PC-3 (cell line): ENCODE data around the gene EZR. TPM values are rescaled to one million over a fixed set of nuclear protein-coding genes. Genes with fewer than 3 reads are reported as not detected.

ENCODE experiments used
- ATAC-seq: fragments of 200-7000 bp; cut with Tn5 transposase; 2 replicates; pipeline ENCODE4 v1.9.1; 2020; ENCODE audit warnings: mild to moderate bottlenecking, moderate library complexity
- BruUV-seq: library from RNA; stranded (reverse); fragments of 400-500 nt; replicated peaks from 2 replicates; lab custom pipeline; 2021; lab: Mats Ljungman, UMichigan
- CTCF ChIA-PET: fragments of 300-600 bp; sonication (Branson Sonifier 250); formaldehyde crosslinking; loops from one replicate; lab custom pipeline; 2022; ENCODE audit warnings: antibody characterized with exemption; lab: Charles Lee
- POLR2A ChIA-PET: fragments of 300-600 bp; sonication (Branson Sonifier 250); formaldehyde crosslinking; loops from one replicate; lab custom pipeline; 2022; ENCODE audit warnings: antibody characterized with exemption; ENCODE audit not compliant: unreplicated experiment; lab: Charles Lee
- DNase-seq: peaks from one replicate; pipeline ENCODE4 v3.0.0-alpha.2; 2015
- H2AFZ ChIP-seq: fragments of 300-600 bp; sonication (generic); 2 replicates; pipeline ENCODE4 v1.6.0; 2016; ENCODE audit warnings: antibody characterized with exemption, low read length
- H3F3A ChIP-seq: fragments of 300-600 bp; sonication (generic); one replicate; pipeline ENCODE4 v1.6.0; 2017; ENCODE audit warnings: antibody characterized with exemption, low read length, control low read depth, mild to moderate bottlenecking; ENCODE audit not compliant: unreplicated experiment
- H3K27ac ChIP-seq: fragments of 300-600 bp; sonication (generic); 2 replicates; pipeline ENCODE4 v1.5.1; 2016; ENCODE audit warnings: mild to moderate bottlenecking, low read length
- H3K27me3 ChIP-seq: fragments of 300-600 bp; sonication (generic); 2 replicates; pipeline ENCODE4 v1.6.1; 2016; ENCODE audit warnings: low read length, mixed read lengths
- H3K36me3 ChIP-seq: fragments of 300-600 bp; sonication (generic); 2 replicates; pipeline ENCODE4 v1.6.1; 2016; ENCODE audit warnings: low read depth, mixed run types, low read length, mixed read lengths
- H3K4me1 ChIP-seq: fragments of 300-600 bp; sonication (generic); 2 replicates; pipeline ENCODE4 v1.5.1; 2016; ENCODE audit warnings: low read length; ENCODE audit not compliant: insufficient read depth
- H3K4me2 ChIP-seq: fragments of 300-600 bp; sonication (generic); 2 replicates; pipeline ENCODE4 v1.6.0; 2016; ENCODE audit warnings: low read length
- H3K4me3 ChIP-seq: fragments of 300-600 bp; sonication (generic); 2 replicates; pipeline ENCODE4 v1.5.1; 2016; ENCODE audit warnings: mild to moderate bottlenecking, low read length, mixed read lengths
- H3K79me2 ChIP-seq: fragments of 300-600 bp; sonication (generic); 2 replicates; pipeline ENCODE4 v1.6.1; 2017; ENCODE audit warnings: low read length, mixed read lengths
- H3K9ac ChIP-seq: fragments of 300-600 bp; sonication (generic); 2 replicates; pipeline ENCODE4 v1.6.0; 2016; ENCODE audit warnings: mild to moderate bottlenecking, low read length
- H3K9me2 ChIP-seq: fragments of 300-600 bp; sonication (generic); replicated peaks from 2 replicates; pipeline ENCODE4 v1.6.1; 2016; ENCODE audit warnings: mixed run types, low read length, mixed read lengths
- H3K9me3 ChIP-seq: fragments of 300-600 bp; sonication (generic); 2 replicates; pipeline ENCODE4 v1.6.1; 2016; ENCODE audit warnings: low read length, mixed read lengths
- H4K20me1 ChIP-seq: fragments of 300-600 bp; sonication (generic); 2 replicates; pipeline ENCODE4 v1.6.1; 2016; ENCODE audit warnings: low read length, mixed read lengths
- EZH2 ChIP-seq: fragments of 300-600 bp; sonication (generic); IDR thresholded peaks from one replicate; pipeline ENCODE4 v1.6.1; 2017; ENCODE audit warnings: antibody characterized with exemption, mild to moderate bottlenecking, low read length; ENCODE audit not compliant: unreplicated experiment
- EZH2phosphoT487 ChIP-seq: fragments of 300-600 bp; sonication (generic); IDR thresholded peaks from 2 replicates; pipeline ENCODE4 v1.6.1; 2018; ENCODE audit warnings: mild to moderate bottlenecking, antibody characterized with exemption, low read length, borderline replicate concordance
- intact Hi-C: fragments of 100-400 bp; cut with micrococcal nuclease; formaldehyde crosslinking; loops from 2 replicates; pipeline ENCODE4 v1.9.0; 2023
- total RNA-seq: library from RNA; depleted of rRNA; stranded (reverse); fragments of >200 nt; gene quantifications from 2 replicates; pipeline ENCODE4 v1.2.3, GENCODE V29; 2014
- TF ChIP-seq, protein P1 (sequence below): fragments of 300-600 bp; sonication (generic); conservative IDR thresholded peaks from 2 replicates; pipeline ENCODE4 v1.5.1; 2017; ENCODE audit warnings: antibody characterized with exemption, low read depth, mild to moderate bottlenecking, low read length

EZR gene
- total RNA-seq, 1 experiment from 2014 or later = 182 TPM

DNA sequence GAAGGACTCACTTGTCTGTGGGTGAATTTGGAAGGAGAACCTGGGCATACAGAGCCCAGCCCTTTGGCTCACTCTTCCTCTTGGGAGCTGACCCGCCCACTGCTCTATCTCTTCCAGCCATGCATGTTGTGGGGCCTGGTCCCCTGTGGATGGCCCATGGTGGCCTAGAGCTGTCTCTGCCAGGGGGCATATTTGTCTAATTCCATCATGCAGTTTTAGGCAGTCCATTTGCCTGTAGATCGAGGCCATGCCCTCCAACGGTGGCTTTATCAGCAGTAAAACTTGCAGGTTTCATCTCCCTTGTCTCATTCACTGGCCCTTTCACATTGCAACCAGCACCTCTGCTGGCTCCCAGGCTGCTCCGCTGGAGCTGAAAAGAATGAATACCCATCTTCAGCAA is 12.9 kb upstream of the EZR start:
- Histone ChIP-seq H3K4me2 (no peak overlapping the region), H3K27ac (no peak overlapping the region)

DNA sequence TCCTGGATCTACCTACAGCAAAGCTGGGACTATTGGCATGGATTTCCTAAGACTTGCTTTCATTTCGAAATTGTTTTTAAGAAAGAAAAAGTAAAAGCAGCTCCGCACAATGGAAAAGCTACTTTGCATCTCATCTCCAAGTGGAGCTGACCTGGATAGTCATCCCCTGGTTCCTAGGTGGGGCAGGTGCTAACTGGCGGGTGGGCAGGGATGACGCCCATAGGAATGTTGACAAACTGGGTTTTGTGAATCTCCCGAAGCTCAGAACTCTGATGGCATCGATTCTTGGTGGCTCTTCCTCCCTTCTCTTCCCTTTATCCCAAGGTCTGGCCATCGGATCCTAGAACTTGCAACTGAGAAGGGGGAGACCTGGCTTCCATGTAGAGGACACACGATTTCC is 12.4 kb upstream of the EZR start:
- H4K20me1 ChIP-seq = no peaks in the 10 kb centered on the region
- H3K27me3 ChIP-seq = no peaks in the 10 kb centered on the region
- no peaks in the 10 kb centered on the region for H3F3A ChIP-seq
- ChIA-PET POLR2A (interaction anchor here (0.5 kb wide), 1 partner anchor 1117 kb away, joined by 3 read pairs; no protein-coding TSS in a partner anchor), CTCF (no interaction called here)
- H3K36me3 ChIP-seq = no peaks in the 10 kb centered on the region
- DNase-seq (no peak), ATAC-seq (no peak)
- no peak overlapping the region for H3K4me2 ChIP-seq
- no peaks in the 10 kb centered on the region for H3K79me2 ChIP-seq
- intact Hi-C loops = no loop called here
- H2AFZ ChIP-seq = no peak overlapping the region
- TF ChIP-seq, protein P1, sequence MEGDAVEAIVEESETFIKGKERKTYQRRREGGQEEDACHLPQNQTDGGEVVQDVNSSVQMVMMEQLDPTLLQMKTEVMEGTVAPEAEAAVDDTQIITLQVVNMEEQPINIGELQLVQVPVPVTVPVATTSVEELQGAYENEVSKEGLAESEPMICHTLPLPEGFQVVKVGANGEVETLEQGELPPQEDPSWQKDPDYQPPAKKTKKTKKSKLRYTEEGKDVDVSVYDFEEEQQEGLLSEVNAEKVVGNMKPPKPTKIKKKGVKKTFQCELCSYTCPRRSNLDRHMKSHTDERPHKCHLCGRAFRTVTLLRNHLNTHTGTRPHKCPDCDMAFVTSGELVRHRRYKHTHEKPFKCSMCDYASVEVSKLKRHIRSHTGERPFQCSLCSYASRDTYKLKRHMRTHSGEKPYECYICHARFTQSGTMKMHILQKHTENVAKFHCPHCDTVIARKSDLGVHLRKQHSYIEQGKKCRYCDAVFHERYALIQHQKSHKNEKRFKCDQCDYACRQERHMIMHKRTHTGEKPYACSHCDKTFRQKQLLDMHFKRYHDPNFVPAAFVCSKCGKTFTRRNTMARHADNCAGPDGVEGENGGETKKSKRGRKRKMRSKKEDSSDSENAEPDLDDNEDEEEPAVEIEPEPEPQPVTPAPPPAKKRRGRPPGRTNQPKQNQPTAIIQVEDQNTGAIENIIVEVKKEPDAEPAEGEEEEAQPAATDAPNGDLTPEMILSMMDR = no peak
- TF ChIP-seq EZH2 (no peak), EZH2phosphoT487 (no peak)
- no peaks in the 10 kb centered on the region for H3K4me1 ChIP-seq
- no peak overlapping the region for H3K9ac ChIP-seq
- BruUV-seq = no TSS peak
- H3K27ac ChIP-seq = no peak overlapping the region
- no peaks in the 10 kb centered on the region for H3K9me2 ChIP-seq
- H3K4me3 ChIP-seq = no peak overlapping the region
- H3K9me3 ChIP-seq = no peaks in the 10 kb centered on the region

More for the DNA sequence above, 12.9 kb upstream of the EZR start:
- Histone ChIP-seq H4K20me1 (no peaks in the 10 kb centered on the region), H2AFZ (no peak overlapping the region), H3K9me3 (no peaks in the 10 kb centered on the region), H3K4me1 (no peaks in the 10 kb centered on the region), H3K36me3 (no peaks in the 10 kb centered on the region), H3K9me2 (no peaks in the 10 kb centered on the region), H3K4me3 (no peak overlapping the region), H3F3A (no peaks in the 10 kb centered on the region), H3K79me2 (no peaks in the 10 kb centered on the region), H3K27me3 (no peaks in the 10 kb centered on the region), H3K9ac (no peak overlapping the region)
- intact Hi-C loops = no loop called here
- ATAC-seq (no peak), DNase-seq (no peak)
- ChIA-PET CTCF (no interaction called here), POLR2A (interaction anchor here (0.5 to 0.7 kb wide), 2 partner anchors 45 to 1117 kb away, joined by 3 read pairs; no protein-coding TSS in a partner anchor)
- TF ChIP-seq EZH2 (no peak), EZH2phosphoT487 (no peak)
- TF ChIP-seq, protein P1 = no peak
- BruUV-seq = no TSS peak

DNA sequence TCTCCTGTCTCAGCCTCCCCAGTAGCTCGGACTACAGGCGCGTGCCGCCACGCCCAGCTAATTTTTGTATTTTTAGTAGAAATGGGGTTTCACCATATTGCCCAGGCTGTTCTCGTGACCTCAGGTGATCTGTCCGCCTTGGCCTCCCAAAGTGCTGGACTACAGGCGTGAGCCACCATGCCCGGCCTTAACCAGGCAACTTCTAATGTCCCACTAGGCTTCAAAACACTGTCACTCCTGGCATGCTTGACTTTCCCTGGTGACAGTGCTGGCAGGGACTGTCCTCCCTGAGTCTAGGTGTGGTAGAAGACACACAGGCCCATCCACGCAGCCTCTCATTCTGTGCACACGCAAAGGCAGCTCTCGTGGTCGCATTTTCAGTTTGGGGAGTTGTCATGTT is 11.6 kb upstream of the EZR start:
- Histone ChIP-seq H3K9ac (no peak overlapping the region), H4K20me1 (no peaks in the 10 kb centered on the region), H2AFZ (no peak overlapping the region), H3K79me2 (no peaks in the 10 kb centered on the region), H3K27ac (no peak overlapping the region), H3F3A (no peaks in the 10 kb centered on the region), H3K9me3 (no peaks in the 10 kb centered on the region), H3K4me1 (no peaks in the 10 kb centered on the region), H3K4me3 (no peak overlapping the region), H3K27me3 (no peaks in the 10 kb centered on the region), H3K4me2 (no peak overlapping the region), H3K36me3 (no peaks in the 10 kb centered on the region), H3K9me2 (no peaks in the 10 kb centered on the region)
- intact Hi-C loops = no loop called here
- ATAC-seq (no peak), DNase-seq (no peak)
- POLR2A ChIA-PET = no interaction called here
- CTCF ChIA-PET = no interaction called here
- no TSS peak for BruUV-seq
- TF ChIP-seq, protein P1 = no peak
- TF ChIP-seq EZH2 (no peak), EZH2phosphoT487 (no peak)
